Activated CD8-positive, alpha-beta T cell treated with anti-CD3 and anti-CD28 coated beads for 36 hours (primary cell): Measurements from ENCODE around the gene ZFP2. TPM values are rescaled to one million over a fixed set of nuclear protein-coding genes. Genes with fewer than 3 reads are reported as not detected.
A peak's percentile ranks its signal among the peaks of the same experiment; 100 is the strongest.
"Not testable (repeated sequence)": the region's sequence is repeated elsewhere in the genome, so short reads cannot be mapped to it uniquely, and the experiment has no call there.

ENCODE experiments used
- ATAC-seq: fragments of 200-7000 bp; cut with Tn5 transposase; one replicate; pipeline ENCODE4 v1.10.0; 2021; ENCODE audit warnings: mild to moderate bottlenecking, moderate library complexity
- CTCF ChIA-PET: fragments of 350-600 bp; sonication (Branson Sonifier 250); formaldehyde crosslinking; loops from one replicate; lab custom pipeline; 2021; ENCODE audit warnings: antibody characterized with exemption; lab: Charles Lee
- POLR2A ChIA-PET: fragments of 350-600 bp; sonication (Branson Sonifier 250); formaldehyde crosslinking; loops from one replicate; lab custom pipeline; 2021; ENCODE audit warnings: antibody characterized with exemption; lab: Charles Lee
- DNase-seq: peaks from one replicate; pipeline ENCODE4 v3.0.0-alpha.2; 2020
- H3K27ac Mint-ChIP-seq: one replicate; pipeline ENCODE4 v1.8.0; 2021; ENCODE audit warnings: mild to moderate bottlenecking, mixed read lengths
- H3K27me3 Mint-ChIP-seq: one replicate; pipeline ENCODE4 v1.8.0; 2021; ENCODE audit warnings: mixed read lengths
- H3K36me3 Mint-ChIP-seq: one replicate; pipeline ENCODE4 v1.8.0; 2021; ENCODE audit warnings: low read depth, mixed read lengths
- H3K4me1 Mint-ChIP-seq: one replicate; pipeline ENCODE4 v1.8.0; 2021; ENCODE audit warnings: low read depth, mixed read lengths
- H3K4me3 Mint-ChIP-seq: one replicate; pipeline ENCODE4 v1.8.0; 2021; ENCODE audit warnings: mild to moderate bottlenecking, moderate library complexity, mixed read lengths
- H3K9me3 Mint-ChIP-seq: one replicate; pipeline ENCODE4 v1.8.0; 2021; ENCODE audit warnings: mixed read lengths
- CTCF ChIP-seq: fragments of 200-600 bp; IDR thresholded peaks from one replicate; pipeline ENCODE4 v1.8.0; 2022; ENCODE audit warnings: antibody characterized with exemption, mild to moderate bottlenecking
- intact Hi-C: fragments of 100-400 bp; cut with micrococcal nuclease; formaldehyde crosslinking; loops from one replicate; pipeline ENCODE4 v1.10.0; 2022
- total RNA-seq, 2 experiments: library from RNA; stranded (reverse); gene quantifications; one replicate each; pipeline ENCODE4 v1.2.3, GENCODE V29; 2021

Gene ZFP2
- total RNA-seq, 2 experiments from 2014 or later, result 0.36 to 0.69 TPM

DNA sequence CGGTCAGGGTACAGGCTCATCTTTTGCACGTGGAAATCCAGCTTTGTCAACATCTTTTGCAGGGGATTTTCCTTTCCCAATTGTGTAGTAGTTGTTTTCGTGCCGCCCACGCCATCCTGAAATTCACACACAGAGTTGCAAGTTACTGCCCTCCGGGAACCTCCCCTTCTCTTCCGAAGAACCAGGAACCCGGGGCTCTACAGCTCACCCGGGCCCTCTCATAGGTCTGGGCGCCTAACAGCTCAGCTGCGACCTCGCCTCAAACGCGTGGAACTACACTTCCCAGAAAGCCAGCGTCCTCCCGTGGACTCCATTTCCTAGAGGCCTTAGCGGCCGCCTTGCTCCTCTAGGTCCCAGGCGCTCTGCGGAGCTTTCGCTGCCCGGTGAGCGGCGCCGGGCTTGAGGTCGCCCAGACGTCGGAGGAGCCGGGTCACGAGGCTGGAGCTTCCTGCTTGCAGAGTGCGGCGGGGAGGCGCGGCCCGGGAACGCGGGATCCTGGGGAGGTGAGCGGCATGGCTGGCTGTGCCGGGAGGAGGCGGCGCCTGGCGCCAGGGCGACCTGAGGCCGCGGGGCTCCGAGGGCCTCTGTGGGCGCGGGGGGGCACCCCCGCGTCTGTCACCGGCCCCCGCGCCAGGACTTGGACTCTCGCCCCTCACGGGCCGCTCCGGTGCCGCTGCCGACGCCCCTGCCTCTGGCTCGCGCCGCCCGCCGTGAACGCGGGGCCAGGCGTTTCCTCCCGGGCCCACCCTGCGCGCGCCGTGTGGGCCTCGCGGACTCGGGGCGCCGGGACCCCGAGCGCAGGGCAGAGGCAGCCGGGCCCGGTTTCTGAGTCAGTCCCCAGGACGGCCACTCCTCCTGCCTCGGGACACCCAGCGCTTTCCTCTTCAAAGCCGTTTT is 35.8 kb upstream of the ZFP2 start, which contains the start of gene ZNF354B:
Gene ZNF354B (plus strand): TSS at position 329 of the 897 bp plus-strand sequence. CDS start 1,095 bp downstream, outside the sequence.
- H3K4me1 Mint-ChIP-seq, result peaks cover 29% of the 10 kb centered on the region
- H3K9me3 Mint-ChIP-seq, result no peaks in the 10 kb centered on the region
- peak within 1 kb of the TSS; percentile 85 for H3K4me3 Mint-ChIP-seq
- ATAC-seq (peak; percentile 99), DNase-seq (peak; percentile 91)
- H3K27ac Mint-ChIP-seq, result peak within 1 kb of the TSS; percentile 83
- POLR2A ChIA-PET, result interaction anchor here (0.7 to 1.0 kb wide), 2 partner anchors 200 to 254 kb away, joined by 3 read pairs; partner anchors contain the start of gene ZNF354C
- TF ChIP-seq CTCF, result peak; percentile 13
- H3K27me3 Mint-ChIP-seq, result no peaks in the 10 kb centered on the region
- peaks cover 22% of the 10 kb centered on the region for H3K36me3 Mint-ChIP-seq
- CTCF ChIA-PET, result interaction anchor here (0.6 to 2.1 kb wide), 3 partner anchors 23 to 418 kb away, joined by 3 to 12 read pairs (median 5); partner anchors contain the start of gene ZNF354A
- intact Hi-C loops, result loop anchor here (5.0 kb wide), 1 partner anchor 128 kb away; the partner anchor contains the start of gene ZNF354A

DNA sequence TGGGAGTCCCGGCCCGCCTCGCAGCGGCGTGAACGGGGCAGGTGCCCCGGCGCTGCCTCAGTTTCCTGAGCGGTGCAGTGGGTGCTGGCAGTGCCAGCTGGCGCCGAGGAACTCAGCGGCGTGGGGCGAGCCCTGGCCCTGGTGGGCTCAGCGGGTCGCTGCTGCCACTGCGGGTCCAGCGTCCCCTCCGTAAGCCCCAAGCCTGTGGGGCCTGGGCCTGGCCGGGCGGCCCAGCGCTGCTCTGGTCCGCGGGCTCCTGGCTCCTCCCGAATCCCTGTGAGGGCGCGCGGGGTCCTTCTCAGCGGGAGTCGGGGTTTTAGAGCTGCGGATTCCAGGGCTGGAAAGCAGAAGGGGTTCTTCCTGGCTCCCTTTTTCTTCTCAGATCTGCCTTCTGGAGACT is 35.1 kb upstream of the ZFP2 start:
- ATAC-seq, POLR2A ChIA-PET, CTCF ChIA-PET, H3K27me3 Mint-ChIP-seq, intact Hi-C loops, H3K27ac Mint-ChIP-seq, DNase-seq, H3K9me3 Mint-ChIP-seq: not testable (repeated sequence)
- Mint-ChIP-seq H3K4me3 (peak overlapping the region; percentile 85), H3K4me1 (peaks cover 29% of the 10 kb centered on the region), H3K36me3 (peaks cover 27% of the 10 kb centered on the region)

- ATAC-seq (no peak), DNase-seq (no peak)
- CTCF ChIA-PET, result no interaction called here
- Mint-ChIP-seq H3K36me3 (peaks cover 37% of the 10 kb centered on the region), H3K4me1 (peaks cover 29% of the 10 kb centered on the region), H3K27me3 (no peaks in the 10 kb centered on the region), H3K4me3 (peak overlapping the region; percentile 69), H3K9me3 (no peaks in the 10 kb centered on the region), H3K27ac (no peak overlapping the region)
- TF ChIP-seq CTCF, result no peak
- POLR2A ChIA-PET, result no interaction called here
- intact Hi-C loops, result no loop called here
Measured at GRCh38 chr5:178861627-178862026, 34.1 kb upstream of the ZFP2 start.

- H3K36me3 Mint-ChIP-seq, result peaks cover 77% of the 10 kb centered on the region
- intact Hi-C loops, result no loop called here
- no peaks in the 10 kb centered on the region for H3K27me3 Mint-ChIP-seq
- no peak for ATAC-seq
- H3K4me3 Mint-ChIP-seq, result no peak overlapping the region
- no peak overlapping the region for H3K27ac Mint-ChIP-seq
- H3K9me3 Mint-ChIP-seq, result peaks cover 19% of the 10 kb centered on the region
- peaks cover 12% of the 10 kb centered on the region for H3K4me1 Mint-ChIP-seq
- TF ChIP-seq CTCF, result no peak
- ChIA-PET POLR2A (no interaction called here), CTCF (no interaction called here)
- DNase-seq, result no peak
Measured at GRCh38 chr5:178866946-178867345, 28.8 kb upstream of the ZFP2 start.

DNA sequence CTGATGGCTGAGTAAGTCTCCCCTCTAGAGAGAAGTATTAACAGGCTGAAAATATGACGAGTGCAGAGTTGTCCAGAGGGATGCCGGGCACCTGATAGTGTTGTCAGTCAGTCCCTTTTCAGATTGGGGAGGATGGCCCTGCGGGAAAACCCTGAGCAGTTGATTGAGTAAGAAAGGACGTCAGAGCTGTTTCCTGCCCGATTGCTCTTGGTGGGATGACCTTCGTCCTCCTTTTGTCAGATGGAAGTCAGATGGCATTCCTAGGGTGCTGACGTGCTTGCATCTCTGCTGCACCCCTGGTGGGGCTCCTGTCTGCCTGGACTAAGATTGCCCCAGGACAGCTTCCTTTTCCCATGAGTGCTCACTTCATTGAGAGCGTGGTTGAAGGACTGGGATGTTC is 26.1 kb upstream of the ZFP2 start:
- DNase-seq (no peak), ATAC-seq (no peak)
- peaks cover 3% of the 10 kb centered on the region for H3K4me1 Mint-ChIP-seq
- H3K9me3 Mint-ChIP-seq, result peaks cover 38% of the 10 kb centered on the region
- intact Hi-C loops, result no loop called here
- no peak overlapping the region for H3K4me3 Mint-ChIP-seq
- no peak overlapping the region for H3K27ac Mint-ChIP-seq
- no peak for TF ChIP-seq CTCF
- ChIA-PET CTCF (no interaction called here), POLR2A (interaction anchor here (0.7 kb wide), 1 partner anchor 539 kb away, joined by 3 read pairs; no protein-coding TSS in a partner anchor)
- no peaks in the 10 kb centered on the region for H3K27me3 Mint-ChIP-seq
- peaks cover 92% of the 10 kb centered on the region for H3K36me3 Mint-ChIP-seq
